Measurements from ENCODE around the gene IRF4.
"Not testable (repeated sequence)": the region's sequence is repeated elsewhere in the genome, so short reads cannot be mapped to it uniquely, and the experiment has no call there.

- not testable (repeated sequence) for TF ChIP-seq POLR2A (IDR thresholded peaks at IDR 0.05; ENCODE audit: low read depth, low read length); TAF1 (IDR thresholded peaks at IDR 0.05; ENCODE audit: borderline replicate concordance, low read depth, low read length); POLR2AphosphoS5 (IDR thresholded peaks at IDR 0.05; ENCODE audit: low read depth, low read length)
These were observed 34.7 kb downstream of the IRF4 start for GRCh38 chr6:426198-426738.
